ENCODE measurements around the gene RGS6.
"Not testable (repeated sequence)": the region's sequence is repeated elsewhere in the genome, so short reads cannot be mapped to it uniquely, and the experiment has no call there.

RGS6 gene

GRCh38 chr14:71931492-71932228 lies 569 bp upstream of the RGS6 start:
- no peak for DNase-seq (ENCODE audit: low read depth, low spot score)
- no peak overlapping the region for H3K9ac ChIP-seq (ENCODE audit: insufficient read length, low read depth)
- no peaks in the 10 kb centered on the region for H3K36me3 ChIP-seq (ENCODE audit: insufficient read depth, insufficient read length, low read length)
- H3K27me3 ChIP-seq (ENCODE audit: insufficient read depth, insufficient read length) = peaks cover 41% of the 10 kb centered on the region
- H3K9me3 ChIP-seq (ENCODE audit: insufficient read depth, low read length) = peaks cover 5% of the 10 kb centered on the region; the same call in 1 of the 2 replicates
- H3K4me1 ChIP-seq (ENCODE audit: insufficient read depth, insufficient read length) = peaks cover 1% of the 10 kb centered on the region
- TF ChIP-seq YY1 (IDR thresholded peaks at IDR 0.05; ENCODE audit: insufficient read depth, insufficient read length) (no peak), ZNF274 (IDR thresholded peaks at IDR 0.05; ENCODE audit: low read depth, low read length) (no peak), SUZ12 (IDR thresholded peaks at IDR 0.05; ENCODE audit: extremely low read depth, insufficient read depth, insufficient read length) (no peak)
- H3K4me3 ChIP-seq (ENCODE audit: insufficient read length, low read depth) = no peak overlapping the region

GRCh38 chr14:71933001-71933587 lies 865 bp downstream of the RGS6 start:
- Histone ChIP-seq H3K27me3 (ENCODE audit: insufficient read depth, insufficient read length) (peaks cover 41% of the 10 kb centered on the region), H3K36me3 (ENCODE audit: insufficient read depth, insufficient read length, low read length) (no peaks in the 10 kb centered on the region), H3K9ac (ENCODE audit: insufficient read length, low read depth) (peak overlapping the region; percentile 77), H3K4me1 (ENCODE audit: insufficient read depth, insufficient read length) (peaks cover 1% of the 10 kb centered on the region), H3K4me3 (ENCODE audit: insufficient read length, low read depth) (peak overlapping the region; percentile 51), H3K9me3 (ENCODE audit: insufficient read depth, low read length) (peaks cover 5% of the 10 kb centered on the region; the same call in 1 of the 2 replicates)
- no peak for TF ChIP-seq SUZ12 (IDR thresholded peaks at IDR 0.05; ENCODE audit: extremely low read depth, insufficient read depth, insufficient read length)
- no peak for TF ChIP-seq YY1 (IDR thresholded peaks at IDR 0.05; ENCODE audit: insufficient read depth, insufficient read length)
- no peak for TF ChIP-seq ZNF274 (IDR thresholded peaks at IDR 0.05; ENCODE audit: low read depth, low read length)
- no peak for DNase-seq (ENCODE audit: low read depth, low spot score)

GRCh38 chr14:71938273-71938672 lies 6.0 kb downstream of the RGS6 start:
- H3K9me3 ChIP-seq (ENCODE audit: insufficient read depth, low read length); H3K36me3 ChIP-seq (ENCODE audit: insufficient read depth, insufficient read length, low read length); DNase-seq (ENCODE audit: low read depth, low spot score); H3K4me1 ChIP-seq (ENCODE audit: insufficient read depth, insufficient read length); H3K4me3 ChIP-seq (ENCODE audit: insufficient read length, low read depth); H3K9ac ChIP-seq (ENCODE audit: insufficient read length, low read depth): not testable (repeated sequence)
- peaks cover 18% of the 10 kb centered on the region for H3K27me3 ChIP-seq (ENCODE audit: insufficient read depth, insufficient read length)

- not testable (repeated sequence) for H3K9me3 ChIP-seq (ENCODE audit: insufficient read depth, low read length); H3K36me3 ChIP-seq (ENCODE audit: insufficient read depth, insufficient read length, low read length); DNase-seq (ENCODE audit: low read depth, low spot score)
Measured at GRCh38 chr14:71939344-71939743, 7.1 kb downstream of the RGS6 start.

GRCh38 chr14:71940500-71940899 lies 8.3 kb downstream of the RGS6 start:
- H3K36me3 ChIP-seq (ENCODE audit: insufficient read depth, insufficient read length, low read length); H3K4me3 ChIP-seq (ENCODE audit: insufficient read length, low read depth); DNase-seq (ENCODE audit: low read depth, low spot score); H3K9ac ChIP-seq (ENCODE audit: insufficient read length, low read depth); H3K9me3 ChIP-seq (ENCODE audit: insufficient read depth, low read length); H3K4me1 ChIP-seq (ENCODE audit: insufficient read depth, insufficient read length); H3K27me3 ChIP-seq (ENCODE audit: insufficient read depth, insufficient read length): not testable (repeated sequence)

More at GRCh38 chr14:71939344-71939743, 7.1 kb downstream of the RGS6 start:
- H3K9ac ChIP-seq (ENCODE audit: insufficient read length, low read depth); H3K4me3 ChIP-seq (ENCODE audit: insufficient read length, low read depth); H3K4me1 ChIP-seq (ENCODE audit: insufficient read depth, insufficient read length); H3K27me3 ChIP-seq (ENCODE audit: insufficient read depth, insufficient read length): not testable (repeated sequence)

- not testable (repeated sequence) for H3K9ac ChIP-seq (ENCODE audit: insufficient read length, low read depth); H3K36me3 ChIP-seq (ENCODE audit: insufficient read depth, insufficient read length, low read length); H3K4me3 ChIP-seq (ENCODE audit: insufficient read length, low read depth); H3K27me3 ChIP-seq (ENCODE audit: insufficient read depth, insufficient read length); DNase-seq (ENCODE audit: low read depth, low spot score); H3K9me3 ChIP-seq (ENCODE audit: insufficient read depth, low read length); H3K4me1 ChIP-seq (ENCODE audit: insufficient read depth, insufficient read length)
Measured at GRCh38 chr14:71941616-71942015, 9.4 kb downstream of the RGS6 start.

- Histone ChIP-seq H3K9me3 (ENCODE audit: insufficient read depth, low read length) (no peaks in the 10 kb centered on the region), H3K4me1 (ENCODE audit: insufficient read depth, insufficient read length) (no peaks in the 10 kb centered on the region), H3K4me3 (ENCODE audit: insufficient read length, low read depth) (no peak overlapping the region), H3K27me3 (ENCODE audit: insufficient read depth, insufficient read length) (no peaks in the 10 kb centered on the region), H3K36me3 (ENCODE audit: insufficient read depth, insufficient read length, low read length) (no peaks in the 10 kb centered on the region), H3K9ac (ENCODE audit: insufficient read length, low read depth) (no peak overlapping the region)
- DNase-seq (ENCODE audit: low read depth, low spot score) = no peak
- TF ChIP-seq YY1 (IDR thresholded peaks at IDR 0.05; ENCODE audit: insufficient read depth, insufficient read length) (no peak), SUZ12 (IDR thresholded peaks at IDR 0.05; ENCODE audit: extremely low read depth, insufficient read depth, insufficient read length) (no peak), ZNF274 (IDR thresholded peaks at IDR 0.05; ENCODE audit: low read depth, low read length) (no peak)
Measured at GRCh38 chr14:71942904-71943694, 10.9 kb downstream of the RGS6 start.
